SJCRH30 (cell line): ENCODE results near the gene TRIM45. TPM values are rescaled to one million over a fixed set of nuclear protein-coding genes. Genes with fewer than 3 reads are reported as not detected.

Experiments
- DNase-seq, 2 experiments: peaks; one replicate each; pipeline ENCODE4 v3.0.0-alpha.2; 2015 to 2020
- H3K27ac ChIP-seq: fragments of 250-450 bp; sonication (Bioruptor Pico); 2 replicates; pipeline ENCODE4 v1.5.1; 2020; ENCODE audit warnings: mild to moderate bottlenecking, moderate library complexity
- H3K27me3 ChIP-seq: fragments of 250-450 bp; sonication (Bioruptor Pico); 2 replicates; pipeline ENCODE4 v1.5.1; 2020; ENCODE audit warnings: mild to moderate bottlenecking, moderate library complexity
- H3K36me3 ChIP-seq: fragments of 250-450 bp; sonication (Bioruptor Pico); 2 replicates; pipeline ENCODE4 v1.5.1; 2020; ENCODE audit warnings: mild to moderate bottlenecking, moderate library complexity
- H3K4me1 ChIP-seq: fragments of 250-450 bp; sonication (Bioruptor Pico); 2 replicates; pipeline ENCODE4 v1.5.1; 2020; ENCODE audit warnings: mild to moderate bottlenecking, moderate library complexity
- H3K4me3 ChIP-seq: fragments of 250-450 bp; sonication (Bioruptor Pico); 2 replicates; pipeline ENCODE4 v1.5.1; 2020; ENCODE audit warnings: mild to moderate bottlenecking, moderate library complexity
- H3K9me3 ChIP-seq: fragments of 250-450 bp; sonication (Bioruptor Pico); replicated peaks from 2 replicates; pipeline ENCODE4 v1.5.1; 2020; ENCODE audit warnings: mild to moderate bottlenecking, moderate library complexity
- total RNA-seq: library from RNA; depleted of rRNA; stranded (reverse); fragments of >200 nt; shearing (Covaris generic); gene quantifications from 2 replicates; pipeline ENCODE4 v1.2.3, GENCODE V29; 2014

TRIM45 gene
- total RNA-seq, 1 experiment from 2014 or later: 16.1 TPM

- Histone ChIP-seq H3K4me1 (no peaks in the 10 kb centered on the region), H3K27me3 (no peaks in the 10 kb centered on the region), H3K4me3 (no peak overlapping the region), H3K9me3 (no peaks in the 10 kb centered on the region), H3K36me3 (peaks cover 66% of the 10 kb centered on the region), H3K27ac (no peak overlapping the region)
- no peak for DNase-seq
These were observed 20.2 kb downstream of the TRIM45 start for GRCh38 chr1:117101334-117101733.

DNA sequence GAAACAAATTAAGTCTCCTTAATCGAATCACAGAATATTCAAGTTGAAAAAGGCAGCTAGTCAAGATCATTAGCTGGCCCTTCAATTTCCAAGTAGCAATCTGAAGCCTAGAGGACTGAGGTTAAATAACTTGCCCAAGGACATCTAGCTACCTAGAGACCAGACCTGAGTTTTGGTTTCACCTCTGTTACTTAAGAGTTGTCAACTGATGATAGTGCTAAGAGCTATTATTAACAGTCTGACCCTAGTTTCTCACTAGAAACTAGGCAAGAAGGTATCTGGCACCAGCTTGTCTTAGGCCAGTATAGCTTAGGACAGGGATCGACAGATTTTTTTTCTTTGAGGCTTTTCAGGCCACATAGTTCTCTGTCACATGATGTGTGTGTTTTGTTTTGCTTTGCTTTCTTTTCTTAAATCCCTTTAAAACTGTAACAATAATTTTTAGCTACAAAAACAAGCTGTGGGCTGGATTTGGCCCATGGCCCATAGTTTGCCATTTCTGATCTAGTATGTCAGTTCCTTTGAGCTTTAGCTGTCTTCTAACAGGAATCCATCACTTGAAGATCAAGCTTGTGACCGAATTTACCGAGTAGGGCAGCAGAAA, 23.2 kb downstream of the TRIM45 start:
- peaks cover 75% of the 10 kb centered on the region for H3K36me3 ChIP-seq

GRCh38 chr1:117097443-117097842, 24.1 kb downstream of the TRIM45 start:
- Histone ChIP-seq H3K4me3 (no peak overlapping the region), H3K36me3 (peaks cover 76% of the 10 kb centered on the region), H3K27me3 (no peaks in the 10 kb centered on the region), H3K9me3 (no peaks in the 10 kb centered on the region), H3K4me1 (peaks cover 17% of the 10 kb centered on the region), H3K27ac (no peak overlapping the region)
- DNase-seq: no peak

More for the DNA sequence above, 23.2 kb downstream of the TRIM45 start:
- H3K4me1 ChIP-seq: peaks cover 8% of the 10 kb centered on the region
- H3K9me3 ChIP-seq: no peaks in the 10 kb centered on the region
- H3K27me3 ChIP-seq: no peaks in the 10 kb centered on the region
- H3K4me3 ChIP-seq: no peak overlapping the region
- DNase-seq: no peak
- no peak overlapping the region for H3K27ac ChIP-seq

- no peaks in the 10 kb centered on the region for H3K27me3 ChIP-seq
- H3K27ac ChIP-seq: no peak overlapping the region
- no peaks in the 10 kb centered on the region for H3K9me3 ChIP-seq
- no peak for DNase-seq
- H3K36me3 ChIP-seq: peaks cover 74% of the 10 kb centered on the region
- H3K4me1 ChIP-seq: peaks cover 19% of the 10 kb centered on the region
- no peak overlapping the region for H3K4me3 ChIP-seq
These were observed 24.6 kb downstream of the TRIM45 start for GRCh38 chr1:117096951-117097408.

GRCh38 chr1:117094841-117095604, 26.5 kb downstream of the TRIM45 start:
- H3K4me3 ChIP-seq: no peak overlapping the region
- H3K4me1 ChIP-seq: peaks cover 19% of the 10 kb centered on the region
- H3K27ac ChIP-seq: no peak overlapping the region
- no peaks in the 10 kb centered on the region for H3K27me3 ChIP-seq
- no peak for DNase-seq
- H3K36me3 ChIP-seq: peaks cover 59% of the 10 kb centered on the region
- no peaks in the 10 kb centered on the region for H3K9me3 ChIP-seq

- Histone ChIP-seq H3K36me3 (peaks cover 59% of the 10 kb centered on the region), H3K4me1 (peaks cover 19% of the 10 kb centered on the region), H3K4me3 (no peak overlapping the region), H3K9me3 (no peaks in the 10 kb centered on the region), H3K27me3 (no peaks in the 10 kb centered on the region), H3K27ac (peak overlapping the region; percentile 76)
- peak; percentile 39 to 64 for DNase-seq
These were observed 27.5 kb downstream of the TRIM45 start for GRCh38 chr1:117093870-117094621.

- Histone ChIP-seq H3K36me3 (peaks cover 58% of the 10 kb centered on the region), H3K4me1 (peaks cover 19% of the 10 kb centered on the region), H3K4me3 (no peak overlapping the region), H3K9me3 (no peaks in the 10 kb centered on the region), H3K27me3 (no peaks in the 10 kb centered on the region), H3K27ac (peak overlapping the region; percentile 76)
- DNase-seq: peak; percentile 55 to 76
These were observed 28.4 kb downstream of the TRIM45 start for GRCh38 chr1:117093091-117093534.

GRCh38 chr1:117092594-117092993, 29.0 kb downstream of the TRIM45 start:
- peaks cover 60% of the 10 kb centered on the region for H3K36me3 ChIP-seq
- H3K4me3 ChIP-seq: no peak overlapping the region
- peak overlapping the region; percentile 76 for H3K27ac ChIP-seq
- peak in 1 of 2 experiments; percentile 18 for DNase-seq
- no peaks in the 10 kb centered on the region for H3K27me3 ChIP-seq
- no peaks in the 10 kb centered on the region for H3K9me3 ChIP-seq
- peaks cover 19% of the 10 kb centered on the region for H3K4me1 ChIP-seq

- no peak for DNase-seq
- H3K9me3 ChIP-seq: no peaks in the 10 kb centered on the region
- no peaks in the 10 kb centered on the region for H3K27me3 ChIP-seq
- peaks cover 51% of the 10 kb centered on the region for H3K36me3 ChIP-seq
- no peak overlapping the region for H3K4me3 ChIP-seq
- H3K27ac ChIP-seq: no peak overlapping the region
- peaks cover 19% of the 10 kb centered on the region for H3K4me1 ChIP-seq
These were observed 31.6 kb downstream of the TRIM45 start for GRCh38 chr1:117089996-117090395.

DNA sequence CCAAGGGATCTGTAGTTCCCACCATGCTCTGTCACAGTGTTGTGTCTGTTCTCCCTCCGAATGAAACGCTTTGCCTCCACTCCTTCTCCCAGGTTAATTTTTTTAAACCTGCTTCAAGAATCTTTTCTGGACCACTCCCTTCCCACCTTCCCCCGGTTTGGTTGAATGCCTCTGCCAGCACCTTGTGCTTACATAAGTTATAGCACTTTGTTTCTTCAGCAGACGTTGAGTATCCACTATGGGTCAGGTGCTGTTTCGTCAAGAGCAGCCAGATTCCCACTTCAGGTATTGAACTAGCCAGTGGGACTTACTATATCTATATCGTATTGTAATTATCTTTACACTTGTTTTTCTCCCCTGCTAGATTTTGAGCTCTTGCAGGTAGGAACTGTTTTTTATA, 33.9 kb downstream of the TRIM45 start:
- peaks cover 58% of the 10 kb centered on the region for H3K36me3 ChIP-seq
- H3K9me3 ChIP-seq: no peaks in the 10 kb centered on the region
- no peak overlapping the region for H3K4me3 ChIP-seq
- no peak overlapping the region for H3K27ac ChIP-seq
- no peak for DNase-seq
- no peaks in the 10 kb centered on the region for H3K27me3 ChIP-seq
- peaks cover 4% of the 10 kb centered on the region for H3K4me1 ChIP-seq

DNA sequence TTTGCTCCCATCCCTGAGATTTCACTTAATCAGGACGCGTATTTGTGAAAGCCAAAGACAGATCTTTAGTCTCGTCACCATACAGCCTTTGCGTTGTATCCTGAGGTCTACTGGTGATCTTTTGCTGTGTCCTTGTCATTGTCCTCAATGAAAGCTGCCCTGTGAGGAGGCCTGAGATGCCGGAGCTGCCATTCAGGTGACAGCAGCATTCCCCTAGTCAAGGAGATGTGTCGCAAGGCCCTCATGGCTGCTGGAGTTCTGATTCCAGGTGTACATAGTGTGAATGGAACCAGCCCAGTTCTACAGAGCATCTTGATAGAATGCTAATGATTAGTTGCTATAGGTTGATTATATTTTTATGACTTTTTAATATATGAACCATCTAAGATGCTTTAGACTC, 37.3 kb downstream of the TRIM45 start:
- no peaks in the 10 kb centered on the region for H3K4me1 ChIP-seq
- H3K36me3 ChIP-seq: peaks cover 71% of the 10 kb centered on the region
- H3K27me3 ChIP-seq: no peaks in the 10 kb centered on the region
- no peak overlapping the region for H3K4me3 ChIP-seq
- no peak for DNase-seq
- H3K9me3 ChIP-seq: no peaks in the 10 kb centered on the region
- no peak overlapping the region for H3K27ac ChIP-seq

DNA sequence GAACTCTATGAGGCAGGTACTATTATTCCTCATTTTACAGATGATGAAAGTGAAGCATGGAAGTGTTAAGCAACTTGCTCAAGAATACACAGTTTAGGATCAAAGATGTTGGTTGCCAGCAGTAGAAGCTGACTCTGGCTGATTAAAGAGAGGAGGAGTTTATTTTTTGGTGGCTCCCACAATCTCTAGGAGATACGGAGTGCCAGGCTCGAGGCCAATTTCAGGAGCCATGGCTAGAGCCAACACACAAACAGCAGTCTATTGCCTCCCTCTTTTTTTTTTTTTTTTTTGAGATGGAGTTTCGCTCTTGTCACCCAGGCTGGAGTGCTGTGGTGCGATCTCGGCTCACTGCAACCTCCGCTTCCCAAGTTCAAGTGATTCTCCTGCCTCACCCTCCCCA, 41.8 kb downstream of the TRIM45 start:
- Histone ChIP-seq H3K27ac (no peak overlapping the region), H3K27me3 (no peaks in the 10 kb centered on the region), H3K4me3 (no peak overlapping the region), H3K9me3 (no peaks in the 10 kb centered on the region), H3K4me1 (no peaks in the 10 kb centered on the region), H3K36me3 (peaks cover 87% of the 10 kb centered on the region)
- DNase-seq: no peak

DNA sequence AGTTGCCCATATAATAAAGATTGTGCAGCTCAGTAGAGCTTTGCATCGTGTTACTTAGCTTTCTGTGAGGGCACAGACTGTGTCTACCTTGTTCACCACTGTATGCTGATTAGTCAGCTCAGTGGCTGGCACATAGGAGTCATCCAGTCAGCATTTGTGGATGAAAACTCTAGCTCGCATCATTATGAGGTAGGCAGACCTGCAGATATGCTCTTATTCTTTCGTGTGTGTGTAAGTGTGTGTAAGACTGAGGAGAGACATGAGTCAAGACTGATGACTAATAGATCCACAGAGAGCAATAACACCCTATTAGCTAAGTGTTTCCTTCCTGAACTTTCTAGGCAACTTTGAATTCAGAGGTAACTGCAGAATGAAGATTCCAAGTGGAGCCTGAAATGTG, 44.3 kb downstream of the TRIM45 start:
- Histone ChIP-seq H3K9me3 (no peaks in the 10 kb centered on the region), H3K4me3 (no peak overlapping the region), H3K27me3 (no peaks in the 10 kb centered on the region), H3K27ac (no peak overlapping the region), H3K36me3 (peaks cover 84% of the 10 kb centered on the region), H3K4me1 (no peaks in the 10 kb centered on the region)
- no peak for DNase-seq

GRCh38 chr1:117076648-117077047, 44.9 kb downstream of the TRIM45 start:
- H3K4me1 ChIP-seq: no peaks in the 10 kb centered on the region
- no peak for DNase-seq
- no peak overlapping the region for H3K27ac ChIP-seq
- no peaks in the 10 kb centered on the region for H3K27me3 ChIP-seq
- H3K9me3 ChIP-seq: no peaks in the 10 kb centered on the region
- peaks cover 80% of the 10 kb centered on the region for H3K36me3 ChIP-seq
- H3K4me3 ChIP-seq: no peak overlapping the region

- Histone ChIP-seq H3K27ac (no peak overlapping the region), H3K4me3 (no peak overlapping the region), H3K4me1 (no peaks in the 10 kb centered on the region), H3K9me3 (no peaks in the 10 kb centered on the region), H3K27me3 (no peaks in the 10 kb centered on the region), H3K36me3 (peaks cover 56% of the 10 kb centered on the region)
- no peak for DNase-seq
These were observed 51.4 kb downstream of the TRIM45 start for GRCh38 chr1:117070124-117070523.
